Measurements from ENCODE around the gene FMN2.

Gene FMN2

DNA sequence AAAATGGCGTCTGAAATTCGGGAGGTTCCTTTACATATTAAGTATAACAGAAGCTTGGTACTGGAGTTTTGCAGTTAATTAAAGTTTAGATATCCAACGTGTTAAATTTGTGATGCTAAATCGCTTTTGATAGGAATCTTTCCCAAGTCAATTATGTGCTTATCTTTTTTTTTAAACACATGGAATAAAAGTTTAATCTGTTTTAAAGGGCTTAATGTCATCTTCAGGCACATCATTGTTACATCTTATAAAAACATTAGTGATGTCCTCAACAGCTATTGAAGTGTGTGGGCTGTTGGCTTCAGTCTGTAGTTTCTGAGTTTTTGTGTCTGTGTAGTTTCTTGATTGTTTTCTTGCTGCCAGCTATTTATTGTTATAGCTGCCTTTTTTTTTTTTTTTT, 5.3 kb downstream of the FMN2 start:
- Histone ChIP-seq H3K27me3 (peaks cover 70% of the 10 kb centered on the region), H3K4me1 (ENCODE audit: control insufficient read depth in 1 of 2, insufficient read depth in 1 of 2, low read depth in 1 of 2, low read length in 1 of 2) (no peaks in the 10 kb centered on the region), H3K36me3 (no peaks in the 10 kb centered on the region), H3K9me3 (no peaks in the 10 kb centered on the region), H3K27ac (no peak overlapping the region), H3K4me3 (ENCODE audit: low read depth in 1 of 2, low read length in 1 of 2) (no peak overlapping the region)
- TF ChIP-seq, protein P1, sequence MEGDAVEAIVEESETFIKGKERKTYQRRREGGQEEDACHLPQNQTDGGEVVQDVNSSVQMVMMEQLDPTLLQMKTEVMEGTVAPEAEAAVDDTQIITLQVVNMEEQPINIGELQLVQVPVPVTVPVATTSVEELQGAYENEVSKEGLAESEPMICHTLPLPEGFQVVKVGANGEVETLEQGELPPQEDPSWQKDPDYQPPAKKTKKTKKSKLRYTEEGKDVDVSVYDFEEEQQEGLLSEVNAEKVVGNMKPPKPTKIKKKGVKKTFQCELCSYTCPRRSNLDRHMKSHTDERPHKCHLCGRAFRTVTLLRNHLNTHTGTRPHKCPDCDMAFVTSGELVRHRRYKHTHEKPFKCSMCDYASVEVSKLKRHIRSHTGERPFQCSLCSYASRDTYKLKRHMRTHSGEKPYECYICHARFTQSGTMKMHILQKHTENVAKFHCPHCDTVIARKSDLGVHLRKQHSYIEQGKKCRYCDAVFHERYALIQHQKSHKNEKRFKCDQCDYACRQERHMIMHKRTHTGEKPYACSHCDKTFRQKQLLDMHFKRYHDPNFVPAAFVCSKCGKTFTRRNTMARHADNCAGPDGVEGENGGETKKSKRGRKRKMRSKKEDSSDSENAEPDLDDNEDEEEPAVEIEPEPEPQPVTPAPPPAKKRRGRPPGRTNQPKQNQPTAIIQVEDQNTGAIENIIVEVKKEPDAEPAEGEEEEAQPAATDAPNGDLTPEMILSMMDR (IDR thresholded peaks at IDR 0.05): no peak

- no peak overlapping the region for H3K4me3 ChIP-seq (ENCODE audit: low read depth in 1 of 2, low read length in 1 of 2)
Observed at GRCh38 chr1:240098534-240098933, 6.9 kb downstream of the FMN2 start.

DNA sequence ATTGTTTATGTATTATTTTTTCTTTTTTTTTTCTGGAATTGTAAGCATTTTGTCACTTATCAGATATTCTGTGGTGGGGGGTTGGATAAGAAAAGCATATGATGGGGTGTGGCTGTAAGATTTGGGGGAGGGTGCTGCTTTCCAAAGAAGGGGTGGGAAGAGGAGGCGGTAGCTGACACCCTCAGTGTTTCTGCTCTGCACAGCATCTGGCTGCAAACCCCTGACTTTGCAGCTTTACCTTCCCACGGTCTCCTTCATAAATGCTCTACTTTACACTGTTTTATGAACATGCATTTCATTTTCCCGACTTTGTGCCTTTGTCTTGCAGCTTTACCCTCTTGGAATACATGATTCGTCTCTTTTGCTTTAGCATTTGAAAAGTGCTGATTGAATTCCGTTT, 7.6 kb downstream of the FMN2 start:
- H3K27ac ChIP-seq: no peak overlapping the region
- no peaks in the 10 kb centered on the region for H3K4me1 ChIP-seq (ENCODE audit: control insufficient read depth in 1 of 2, insufficient read depth in 1 of 2, low read depth in 1 of 2, low read length in 1 of 2)
- peaks cover 46% of the 10 kb centered on the region for H3K27me3 ChIP-seq
- H3K4me3 ChIP-seq (ENCODE audit: low read depth in 1 of 2, low read length in 1 of 2): no peak overlapping the region
- H3K36me3 ChIP-seq: no peaks in the 10 kb centered on the region
- H3K9me3 ChIP-seq: no peaks in the 10 kb centered on the region
- TF ChIP-seq, protein P1 (IDR thresholded peaks at IDR 0.05): no peak

More at GRCh38 chr1:240098534-240098933, 6.9 kb downstream of the FMN2 start:
- Histone ChIP-seq H3K4me1 (ENCODE audit: control insufficient read depth in 1 of 2, insufficient read depth in 1 of 2, low read depth in 1 of 2, low read length in 1 of 2) (no peaks in the 10 kb centered on the region), H3K27ac (no peak overlapping the region), H3K36me3 (no peaks in the 10 kb centered on the region), H3K27me3 (peaks cover 54% of the 10 kb centered on the region), H3K9me3 (no peaks in the 10 kb centered on the region)
- TF ChIP-seq, protein P1 (IDR thresholded peaks at IDR 0.05): no peak

- no peaks in the 10 kb centered on the region for H3K9me3 ChIP-seq
- H3K4me3 ChIP-seq (ENCODE audit: low read depth in 1 of 2, low read length in 1 of 2): no peak overlapping the region
- no peaks in the 10 kb centered on the region for H3K4me1 ChIP-seq (ENCODE audit: control insufficient read depth in 1 of 2, insufficient read depth in 1 of 2, low read depth in 1 of 2, low read length in 1 of 2)
- peaks cover 42% of the 10 kb centered on the region for H3K27me3 ChIP-seq
- TF ChIP-seq, protein P1 (IDR thresholded peaks at IDR 0.05): no peak
- H3K27ac ChIP-seq: no peak overlapping the region
- no peaks in the 10 kb centered on the region for H3K36me3 ChIP-seq
Observed at GRCh38 chr1:240099748-240100147, 8.1 kb downstream of the FMN2 start.

- H3K36me3 ChIP-seq: no peaks in the 10 kb centered on the region
- H3K4me1 ChIP-seq (ENCODE audit: control insufficient read depth in 1 of 2, insufficient read depth in 1 of 2, low read depth in 1 of 2, low read length in 1 of 2): no peaks in the 10 kb centered on the region
- no peak overlapping the region for H3K4me3 ChIP-seq (ENCODE audit: low read depth in 1 of 2, low read length in 1 of 2)
- H3K27ac ChIP-seq: no peak overlapping the region
- TF ChIP-seq, protein P1 (IDR thresholded peaks at IDR 0.05): no peak
- no peaks in the 10 kb centered on the region for H3K9me3 ChIP-seq
- H3K27me3 ChIP-seq: peaks cover 35% of the 10 kb centered on the region
Observed at GRCh38 chr1:240100371-240100934, 8.8 kb downstream of the FMN2 start.
